HT-29 (cell line): Measurements from ENCODE around the gene PAK4. TPM values are rescaled to one million over a fixed set of nuclear protein-coding genes. Genes with fewer than 3 reads are reported as not detected.
"Not testable (repeated sequence)": the region's sequence is repeated elsewhere in the genome, so short reads cannot be mapped to it uniquely, and the experiment has no call there.

Experiments
- DNase-seq: peaks from one replicate; pipeline ENCODE4 v3.0.0-alpha.2; 2015; ENCODE audit warnings: low spot score
- total RNA-seq: library from RNA; depleted of rRNA; stranded (reverse); fragments of >200 nt; shearing (Covaris generic); gene quantifications from 2 replicates; pipeline ENCODE4 v1.2.3, GENCODE V29; 2014; rRNA removed

Gene PAK4
- 42.3 and 46.5 TPM in 2 replicates for total RNA-seq

GRCh38 chr19:39125554-39126311, at the start of gene PAK4:
Gene PAK4, plus strand, starts transcription at chr19:39125786. Its CDS starts 43,768 bp downstream, at chr19:39169554.
- peak; percentile 100 for DNase-seq

DNA sequence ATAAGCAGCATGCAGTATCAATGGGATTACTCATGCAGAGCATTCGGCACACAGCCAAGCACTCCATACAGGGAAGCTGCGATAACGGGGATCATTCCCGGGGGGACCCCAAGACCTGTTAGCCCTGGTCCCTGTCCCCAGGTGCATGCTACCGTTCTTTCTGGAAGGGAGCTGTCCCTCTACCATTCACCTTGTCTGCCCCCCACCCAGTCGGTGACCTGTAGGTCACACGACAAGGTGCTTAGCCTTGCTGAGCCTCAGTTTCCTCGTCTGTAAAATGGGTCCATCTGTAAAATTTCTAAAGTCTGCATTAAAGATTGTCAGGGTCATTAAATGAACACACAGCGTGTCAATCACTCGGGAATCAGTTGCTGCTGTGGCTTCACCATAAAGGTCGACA, 48.3 kb upstream of the PAK4 start:
- DNase-seq = no peak

GRCh38 chr19:39078436-39079200, 47.0 kb upstream of the PAK4 start:
- no peak for DNase-seq

DNA sequence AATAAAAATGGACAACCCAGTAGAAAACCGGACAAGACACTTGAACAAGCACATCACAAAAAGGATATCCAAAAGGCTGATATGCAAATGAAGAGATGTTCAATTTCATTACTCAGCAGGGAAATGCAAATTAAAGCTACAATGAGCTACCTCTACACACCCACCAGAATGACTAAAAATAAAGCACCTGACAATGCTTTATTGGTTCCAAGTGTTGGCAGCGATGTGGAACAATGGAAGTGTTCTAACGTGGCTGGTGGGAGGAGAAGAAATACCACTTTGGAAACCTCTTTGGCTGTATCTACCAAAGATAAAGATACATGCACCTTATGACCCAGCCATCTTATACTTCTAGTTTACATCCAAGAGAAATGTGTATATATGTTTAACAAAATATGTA, 45.2 kb upstream of the PAK4 start:
- DNase-seq = no peak

- DNase-seq = no peak
These were observed 43.4 kb upstream of the PAK4 start for GRCh38 chr19:39082167-39082566.

DNA sequence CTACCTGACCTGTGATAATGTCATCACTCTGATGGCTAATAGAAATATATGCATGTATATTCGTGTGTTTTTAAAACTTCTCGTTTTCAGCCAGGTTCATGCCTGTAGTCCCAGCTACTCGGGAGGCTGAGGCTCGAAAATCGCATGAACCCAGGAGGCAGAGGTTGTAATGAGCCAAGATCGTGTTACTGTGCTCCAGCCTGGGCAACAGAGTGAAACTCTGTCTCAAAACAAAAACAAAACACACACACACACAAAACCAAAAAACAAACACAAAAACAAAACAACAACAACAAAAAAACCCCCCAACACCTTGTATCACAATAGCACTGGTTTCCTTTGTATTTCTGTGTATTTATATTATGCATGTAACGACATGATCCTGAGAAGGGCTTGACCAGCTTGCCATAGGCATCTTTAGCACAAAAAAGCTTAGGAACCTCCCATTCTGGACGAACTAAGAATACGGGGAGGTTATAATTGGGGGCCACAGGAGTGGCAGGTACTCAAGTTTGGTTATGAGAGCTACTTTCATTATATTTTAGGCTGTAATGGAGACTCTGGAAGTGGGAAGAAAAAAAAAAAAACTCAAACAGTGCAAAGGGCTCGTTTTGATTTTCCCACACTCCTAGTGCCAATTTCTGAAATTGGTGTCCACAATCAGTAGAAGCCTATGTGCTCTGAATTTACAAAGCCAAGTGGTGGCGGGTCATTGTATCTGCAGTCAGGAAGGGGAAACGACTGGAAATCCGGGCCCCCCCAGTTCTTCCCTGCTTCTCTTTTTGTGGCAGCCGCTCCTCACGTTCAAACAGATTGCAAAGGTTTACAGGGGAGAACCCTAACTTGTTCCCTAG, 42.6 kb upstream of the PAK4 start:
- DNase-seq = no peak

DNA sequence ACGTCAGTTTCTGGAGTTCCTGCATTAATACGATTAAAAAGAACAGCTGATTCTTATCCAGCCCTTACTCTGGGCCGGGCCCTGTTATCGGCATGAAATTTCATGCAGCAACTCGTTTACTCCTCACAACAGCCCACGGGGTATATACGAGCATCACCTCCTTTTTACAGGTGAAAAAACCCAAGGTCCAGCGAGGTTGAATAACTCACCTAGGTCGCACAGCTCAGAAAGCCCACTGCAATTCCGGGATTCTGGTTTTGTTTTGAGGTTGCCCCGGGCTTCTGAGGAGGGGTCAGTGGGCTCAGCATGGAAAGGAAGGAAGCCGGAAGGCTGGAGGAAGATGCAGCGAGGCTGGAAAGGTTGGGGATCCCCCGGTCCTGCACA, 42.0 kb upstream of the PAK4 start:
- no peak for DNase-seq

- DNase-seq = no peak
These were observed 41.4 kb upstream of the PAK4 start, which contains the start of gene ACP7 for GRCh38 chr19:39083983-39084731. Gene ACP7, plus strand, starts transcription at chr19:39084368. Its CDS starts 902 bp downstream, at chr19:39085270.

DNA sequence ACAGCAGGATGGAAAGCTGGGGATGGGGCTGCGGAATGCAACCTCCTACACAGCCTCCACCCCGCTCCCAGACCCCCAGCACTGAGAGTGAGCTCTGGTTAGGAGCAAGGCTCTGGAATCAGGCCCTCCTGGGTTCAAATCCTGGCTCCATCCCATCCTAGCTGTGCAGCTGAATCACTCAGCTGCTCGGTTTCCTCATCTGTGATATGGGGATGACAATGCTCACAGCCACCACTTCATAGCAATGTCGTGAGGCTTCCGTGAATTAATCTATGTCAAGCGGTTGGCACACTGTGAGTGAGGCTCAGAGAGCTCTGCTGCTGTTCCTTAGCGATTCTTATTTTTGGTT, 40.9 kb upstream of the PAK4 start:
- DNase-seq = no peak

- no peak for DNase-seq
These were observed 40.2 kb upstream of the PAK4 start for GRCh38 chr19:39085392-39085791.

- DNase-seq = no peak
These were observed 39.2 kb upstream of the PAK4 start for GRCh38 chr19:39086386-39086785.

DNA sequence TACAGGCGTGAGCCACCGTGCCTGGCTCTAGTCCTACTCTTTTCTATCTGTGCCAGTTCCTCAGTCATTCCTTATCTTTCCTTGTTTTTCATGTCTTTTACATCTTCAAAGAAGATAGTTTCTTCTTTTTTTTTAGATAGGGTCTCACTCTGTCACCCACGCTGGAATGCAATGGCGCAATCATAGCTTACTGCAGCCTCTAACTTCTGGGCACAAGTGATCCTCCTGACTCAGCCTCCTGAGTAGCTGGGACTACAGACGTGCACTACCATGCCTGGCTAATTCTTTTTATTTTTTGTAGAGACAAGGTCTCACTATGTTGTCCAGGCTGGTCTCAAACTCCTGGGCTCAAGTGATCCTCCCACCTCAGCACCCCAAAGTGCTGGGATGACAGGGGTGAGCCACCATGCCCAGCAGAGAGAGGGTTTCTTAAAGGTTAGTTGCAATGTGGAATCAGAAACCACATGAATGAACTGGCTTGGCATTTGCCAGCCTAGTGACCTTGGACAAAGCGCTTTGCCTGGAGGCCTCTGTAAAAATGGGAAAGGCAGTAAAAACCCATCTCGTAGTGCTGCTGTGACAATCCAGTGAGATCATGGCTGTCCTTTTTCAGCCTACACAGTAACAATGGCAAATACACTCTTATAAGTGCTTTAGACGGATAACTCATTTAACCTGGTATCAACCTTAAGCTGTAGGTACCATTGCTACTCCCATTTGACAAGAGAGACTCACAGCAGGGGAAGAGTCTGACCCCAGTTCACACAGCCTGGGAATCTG, 37.5 kb upstream of the PAK4 start:
- no peak for DNase-seq

DNA sequence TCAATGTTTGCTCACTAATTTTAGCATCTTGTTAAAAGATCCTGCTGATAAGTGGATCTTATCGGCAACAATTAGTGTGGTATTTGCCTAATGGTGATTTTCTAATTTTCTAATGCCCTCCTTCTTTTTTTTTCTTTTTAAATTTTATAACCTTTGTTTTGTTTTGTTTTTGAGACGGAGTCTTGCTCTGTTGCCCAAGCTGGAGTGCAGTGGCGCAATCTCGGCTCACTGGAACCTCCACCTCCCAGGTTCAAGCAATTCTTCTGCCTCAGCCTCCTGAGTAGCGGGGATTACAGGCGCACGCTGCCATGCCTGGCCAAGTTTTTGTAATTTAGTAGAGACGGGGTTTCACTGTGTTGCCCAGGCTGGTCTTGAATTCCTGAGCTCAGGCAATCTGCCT, 35.6 kb upstream of the PAK4 start:
- not testable (repeated sequence) for DNase-seq

DNA sequence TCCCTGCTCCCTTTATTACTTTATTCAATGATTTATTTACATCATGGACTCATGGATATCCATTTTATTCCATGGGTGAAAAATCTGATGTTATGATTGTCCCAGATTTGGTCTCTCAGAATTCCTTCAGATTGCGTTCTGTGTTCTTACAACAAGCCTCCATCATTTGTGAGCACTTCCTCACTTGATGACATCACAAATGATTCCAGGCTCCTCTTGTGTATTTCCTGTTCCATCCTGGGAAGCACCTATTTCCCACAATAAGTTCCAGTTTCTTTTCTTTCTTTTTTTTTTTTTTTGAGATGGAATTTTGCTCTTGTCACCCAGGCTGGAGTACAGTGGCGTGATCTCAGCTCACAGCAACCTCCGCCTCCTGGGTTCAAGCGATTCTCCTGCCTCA, 34.7 kb upstream of the PAK4 start:
- no peak for DNase-seq

DNA sequence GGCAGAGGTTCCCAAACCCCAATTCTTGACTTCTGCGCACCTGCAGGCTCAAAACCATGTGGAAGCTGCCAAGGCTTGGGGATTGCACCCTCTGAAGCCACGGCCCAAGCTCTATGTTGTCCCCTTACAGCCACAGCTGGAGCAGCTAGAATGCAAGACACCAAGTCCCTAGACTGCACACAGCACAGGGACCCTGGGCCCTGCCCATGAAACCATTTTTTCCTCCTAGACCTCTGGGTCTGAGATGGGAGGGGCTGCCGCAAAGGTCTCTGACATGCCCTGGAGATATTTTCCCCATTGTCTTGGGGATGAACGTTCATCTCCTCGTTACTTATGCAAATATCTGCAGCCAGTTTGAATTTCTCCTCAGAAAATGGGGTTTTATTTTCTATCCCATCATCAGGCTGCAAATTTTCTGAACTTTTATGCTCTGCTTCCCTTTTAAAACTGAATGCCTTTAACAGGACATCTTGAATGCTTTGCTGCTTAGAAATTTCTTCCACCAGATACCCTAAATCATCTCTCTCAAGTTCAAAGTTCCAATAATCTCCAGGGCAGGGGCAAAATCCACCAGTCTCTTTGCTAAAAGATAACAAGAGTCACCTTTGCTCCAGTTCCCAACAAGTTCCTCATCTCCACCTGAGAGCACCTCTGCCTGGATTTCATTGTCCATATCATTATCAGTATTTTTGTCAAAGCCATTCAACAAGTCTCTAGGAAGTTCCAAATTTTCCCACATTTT, 29.6 kb upstream of the PAK4 start:
- DNase-seq = not testable (repeated sequence)

GRCh38 chr19:39097299-39097698, 28.3 kb upstream of the PAK4 start:
- DNase-seq = no peak

DNA sequence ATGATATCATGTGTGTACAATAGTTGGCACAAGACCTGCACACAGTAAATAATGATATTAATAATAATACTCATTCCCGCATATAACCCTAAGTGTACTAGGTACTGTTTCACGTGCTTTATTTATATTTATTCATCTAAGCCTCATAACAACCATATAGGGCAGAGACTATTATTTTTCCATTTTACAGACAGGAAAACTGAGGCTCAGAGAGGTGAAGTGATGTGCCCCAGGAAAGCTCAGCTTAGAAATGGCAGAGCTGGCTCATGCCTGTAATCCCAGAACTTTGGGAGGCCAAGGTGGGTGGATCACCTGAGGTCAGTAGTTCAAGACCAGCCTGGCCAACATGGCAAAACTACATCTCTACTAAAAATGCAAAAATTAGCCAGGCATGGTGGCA, 27.9 kb upstream of the PAK4 start:
- DNase-seq = no peak

- no peak for DNase-seq
These were observed 27.0 kb upstream of the PAK4 start for GRCh38 chr19:39098365-39099269.

- DNase-seq = no peak
These were observed 26.2 kb upstream of the PAK4 start for GRCh38 chr19:39099341-39099740.
